GM18861 (cell line): ENCODE data around the gene EXO5.
"Not testable (repeated sequence)": the region's sequence is repeated elsewhere in the genome, so short reads cannot be mapped to it uniquely, and the experiment has no call there.

Experiments
- ATAC-seq: cut with Tn5 transposase; IDR thresholded peaks from one replicate; pipeline ENCODE4 v1.9.1; 2021; ENCODE audit not compliant: unreplicated experiment

Gene EXO5

DNA sequence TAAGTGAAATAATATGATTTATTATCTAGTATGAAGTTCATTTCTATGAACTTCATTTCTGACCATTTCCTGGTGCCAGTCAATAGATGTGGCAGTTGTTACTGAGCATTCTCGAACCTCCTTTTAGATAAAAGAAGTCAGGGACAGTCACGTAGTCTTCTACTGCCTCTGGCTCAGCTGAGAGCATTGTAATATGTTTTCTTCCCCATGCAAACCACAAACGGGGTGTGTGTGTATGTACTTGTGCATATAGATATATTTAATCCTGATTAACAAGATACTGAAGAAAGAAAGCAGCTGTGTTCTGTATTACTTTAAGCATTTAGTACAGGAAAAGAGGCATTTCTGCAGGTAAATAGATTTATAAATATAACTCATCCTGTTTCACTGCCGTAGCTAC lies 44.5 kb downstream of the EXO5 start:
- ATAC-seq = no peak

DNA sequence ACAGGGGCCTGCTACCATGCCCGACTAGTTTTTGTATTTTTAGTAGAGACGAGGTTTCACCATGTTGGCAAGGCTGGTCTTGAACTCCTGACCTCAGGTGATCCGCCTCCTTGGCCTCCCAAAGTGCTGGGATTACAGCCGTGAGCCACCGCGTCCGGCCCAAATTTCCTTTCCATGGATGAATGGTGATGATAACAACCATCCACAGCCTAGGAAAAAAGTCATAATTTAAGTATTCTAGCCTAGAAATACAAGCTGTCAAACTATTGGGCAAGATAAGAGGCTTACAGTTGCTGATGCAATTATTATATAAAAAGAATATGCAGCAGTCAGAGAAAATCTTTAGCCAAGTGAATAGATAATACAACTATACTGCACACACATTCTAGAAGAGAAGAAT lies 46.2 kb downstream of the EXO5 start:
- not testable (repeated sequence) for ATAC-seq

DNA sequence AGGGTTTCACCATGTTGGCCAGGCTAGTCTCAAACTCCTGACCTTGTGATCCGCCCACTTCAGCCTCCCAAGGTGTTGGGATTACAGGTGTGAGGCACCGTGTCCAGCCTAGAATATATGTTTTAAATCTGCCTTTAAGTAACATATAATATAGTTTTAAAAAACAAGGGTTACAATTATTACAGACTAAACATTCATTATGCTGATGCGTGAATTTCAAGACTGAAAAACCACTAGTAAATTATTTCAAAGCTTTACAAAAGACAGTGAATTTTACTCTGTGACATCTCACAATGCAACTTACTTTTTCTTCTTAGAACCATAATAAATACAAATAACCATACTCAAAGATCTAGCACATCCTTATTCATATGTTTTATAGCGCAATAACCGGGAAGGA lies 47.6 kb downstream of the EXO5 start:
- no peak for ATAC-seq

DNA sequence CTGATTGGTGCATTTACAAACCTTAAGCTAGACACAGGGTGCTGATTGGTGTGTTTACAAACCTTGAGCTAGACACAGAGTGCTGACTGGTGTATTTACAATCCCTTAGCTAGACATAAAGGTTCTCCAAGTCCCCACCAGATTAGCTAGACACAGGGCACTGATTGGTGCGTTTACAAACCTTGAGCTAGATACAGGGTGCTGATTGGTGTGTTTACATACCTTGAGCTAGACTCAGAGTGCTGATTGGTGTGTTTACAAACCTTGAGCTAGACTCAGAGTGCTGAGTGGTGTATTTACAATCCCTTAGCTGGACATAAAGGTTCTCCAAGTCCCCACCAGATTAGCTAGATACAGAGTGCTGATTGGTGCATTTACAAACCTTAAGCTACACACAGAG lies 49.7 kb downstream of the EXO5 start:
- ATAC-seq = not testable (repeated sequence)

DNA sequence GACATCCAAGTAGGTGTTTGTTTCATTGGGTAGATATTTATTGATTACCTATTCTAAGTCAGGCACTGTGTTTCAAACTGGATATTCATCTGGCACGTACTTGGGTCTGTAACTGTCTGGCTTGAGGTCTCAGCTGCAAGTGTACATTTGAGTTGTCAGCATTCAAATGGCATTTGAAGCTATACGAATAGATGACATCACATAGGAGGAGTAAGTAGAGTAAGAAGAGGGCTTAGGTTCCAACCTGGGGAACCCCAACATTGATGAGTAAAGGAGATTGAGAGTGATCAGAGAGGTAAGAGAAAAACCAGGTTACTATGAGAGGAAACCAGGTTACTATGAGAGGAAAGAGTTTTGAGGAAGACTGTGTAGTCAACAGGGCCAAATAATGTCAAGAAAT lies 53.6 kb downstream of the EXO5 start:
- no peak for ATAC-seq

DNA sequence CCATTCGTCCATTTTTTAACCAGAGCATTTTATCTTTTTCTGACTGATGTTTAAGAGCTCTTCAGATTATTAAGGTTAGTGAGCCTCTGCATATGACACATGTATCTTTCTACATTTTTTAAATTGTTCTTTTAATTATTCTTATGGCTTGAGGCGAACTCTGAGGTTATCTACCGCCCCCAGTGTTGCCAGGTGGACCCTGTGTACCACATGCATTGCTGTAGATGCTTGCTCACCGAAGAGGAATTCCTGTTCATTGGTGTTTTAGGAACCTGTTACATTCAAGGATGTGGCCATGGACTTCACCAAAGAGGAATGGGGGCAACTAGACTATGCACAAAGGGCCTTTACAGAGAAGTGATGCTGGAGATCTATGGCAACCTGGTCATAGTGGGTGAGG lies 54.7 kb downstream of the EXO5 start:
- no peak for ATAC-seq

DNA sequence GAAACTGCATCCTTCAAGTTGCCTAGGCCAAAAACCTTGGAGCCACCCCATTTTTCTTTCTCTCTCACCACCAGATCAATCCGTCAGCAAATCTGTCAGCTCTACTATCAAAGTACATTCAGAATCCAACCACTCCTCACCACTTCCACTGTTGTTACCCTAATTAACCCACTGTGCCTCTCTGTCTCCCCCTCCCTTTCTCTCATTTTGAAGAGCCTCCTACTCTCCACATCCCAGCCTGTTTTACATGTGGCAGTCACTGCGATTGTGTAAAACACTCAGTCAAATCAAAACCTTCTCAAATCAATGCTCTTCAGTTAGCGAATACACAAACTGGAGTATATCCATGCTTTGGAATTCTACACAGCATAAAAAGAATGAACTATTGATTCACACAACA lies 55.9 kb downstream of the EXO5 start:
- ATAC-seq = no peak

DNA sequence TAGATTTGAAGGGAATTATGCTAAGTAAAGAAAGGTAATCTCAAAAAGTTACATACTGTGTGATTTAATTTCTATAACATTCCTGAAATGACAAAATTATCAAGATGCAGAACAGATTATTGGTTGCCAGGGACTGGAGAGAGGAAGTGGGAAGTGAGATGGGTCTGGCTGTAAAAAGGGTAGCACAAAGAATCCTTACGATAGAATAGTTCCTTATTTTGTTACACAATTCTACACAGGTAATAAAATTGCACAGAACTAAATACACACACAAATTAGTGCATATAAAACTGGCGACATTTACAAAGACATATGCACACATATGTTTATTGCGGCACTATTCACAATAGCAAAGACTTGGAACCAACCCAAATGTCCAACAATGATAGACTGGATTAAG lies 56.3 kb downstream of the EXO5 start:
- no peak for ATAC-seq
